TTC549 (cell line): ENCODE data around the gene CAPN12.

Experiments used
- FAIRE-seq: peaks from 2 replicates; lab custom pipeline; 2012; peaks lifted over from hg19 to GRCh38; lab: Jason Lieb, UNC

Gene CAPN12

DNA sequence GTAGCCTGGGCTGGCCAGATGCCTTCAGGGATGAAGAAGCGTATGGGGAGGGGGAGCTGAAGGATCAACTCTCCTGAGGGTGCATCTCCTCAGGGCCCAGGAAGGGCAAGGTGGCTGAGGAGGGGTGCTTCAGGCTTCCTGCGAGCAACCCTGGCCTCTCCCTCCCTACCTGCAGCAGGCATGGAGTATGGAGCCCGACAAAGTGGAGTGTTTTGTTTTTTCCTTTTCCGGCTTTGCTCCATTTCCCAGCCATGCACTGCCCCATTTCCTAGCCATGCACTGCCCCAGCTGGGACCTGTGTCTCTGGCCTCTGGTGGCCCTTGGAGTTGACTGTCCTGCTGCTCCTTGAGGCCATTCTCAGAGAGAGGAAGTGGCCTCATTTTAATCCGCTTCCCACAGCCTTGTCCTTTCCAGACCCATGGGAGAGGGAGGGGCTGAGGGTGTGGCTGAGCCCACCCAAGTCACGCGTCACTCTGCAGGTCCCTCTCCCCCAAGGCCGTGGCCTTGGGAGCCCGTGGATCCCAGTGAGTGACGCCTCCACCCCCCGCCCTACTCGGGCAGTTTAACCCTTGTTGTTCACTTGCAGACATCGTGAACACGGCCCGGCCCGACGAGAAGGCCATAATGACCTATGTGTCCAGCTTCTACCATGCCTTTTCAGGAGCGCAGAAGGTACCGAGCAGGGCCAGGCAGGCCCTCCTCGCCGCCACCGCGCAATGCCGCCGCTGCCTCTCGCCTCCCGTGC is 34.4 kb downstream of the CAPN12 start:
- FAIRE-seq, result no peak

DNA sequence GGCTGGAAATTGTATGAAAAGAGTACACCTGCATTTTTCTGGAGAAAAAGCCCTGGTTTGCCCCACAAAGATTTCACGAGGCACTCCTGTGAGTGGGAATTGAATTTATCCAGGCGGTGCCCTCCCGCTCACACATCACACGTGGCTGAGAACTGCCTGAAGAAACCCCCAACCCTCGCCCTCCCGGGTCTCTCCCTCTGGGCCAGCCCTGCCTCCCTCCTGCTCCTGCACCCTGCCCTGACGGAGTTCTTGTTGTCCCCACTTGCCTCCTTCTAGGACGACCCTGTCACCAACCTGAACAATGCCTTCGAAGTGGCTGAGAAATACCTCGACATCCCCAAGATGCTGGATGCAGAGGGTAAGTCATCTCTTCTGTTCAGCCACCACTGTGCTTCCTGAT is 35.2 kb downstream of the CAPN12 start:
- FAIRE-seq, result no peak

DNA sequence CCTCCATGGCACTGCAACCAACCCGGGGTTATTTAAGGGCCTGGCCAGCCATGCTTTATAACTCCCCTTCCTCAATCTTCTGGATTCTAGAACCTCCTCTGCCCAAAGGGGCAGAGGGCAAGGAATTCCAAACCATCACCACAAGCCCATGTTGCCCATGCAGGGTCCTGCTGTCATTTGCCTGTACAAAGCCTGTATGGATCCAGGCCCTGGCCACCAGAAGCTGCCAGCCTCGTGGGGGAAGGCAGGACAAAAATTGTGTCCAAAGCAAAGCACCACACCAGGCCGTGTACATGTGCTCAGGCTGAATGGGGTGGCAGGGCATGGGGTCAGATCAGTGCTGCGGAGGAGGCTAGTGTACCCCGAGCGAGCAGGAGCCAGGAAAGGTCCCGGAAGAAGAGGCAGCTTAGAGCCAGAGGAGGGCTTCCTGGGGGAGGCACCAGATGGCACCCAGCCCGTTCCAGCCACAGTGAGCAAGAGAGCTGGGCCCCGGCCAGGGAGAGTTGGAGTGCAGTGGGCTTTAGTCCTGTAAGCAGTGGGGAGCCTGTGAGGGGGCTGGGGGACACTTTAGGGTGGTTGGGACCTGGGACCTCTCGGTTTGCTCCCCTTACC is 35.8 kb downstream of the CAPN12 start:
- no peak for FAIRE-seq

DNA sequence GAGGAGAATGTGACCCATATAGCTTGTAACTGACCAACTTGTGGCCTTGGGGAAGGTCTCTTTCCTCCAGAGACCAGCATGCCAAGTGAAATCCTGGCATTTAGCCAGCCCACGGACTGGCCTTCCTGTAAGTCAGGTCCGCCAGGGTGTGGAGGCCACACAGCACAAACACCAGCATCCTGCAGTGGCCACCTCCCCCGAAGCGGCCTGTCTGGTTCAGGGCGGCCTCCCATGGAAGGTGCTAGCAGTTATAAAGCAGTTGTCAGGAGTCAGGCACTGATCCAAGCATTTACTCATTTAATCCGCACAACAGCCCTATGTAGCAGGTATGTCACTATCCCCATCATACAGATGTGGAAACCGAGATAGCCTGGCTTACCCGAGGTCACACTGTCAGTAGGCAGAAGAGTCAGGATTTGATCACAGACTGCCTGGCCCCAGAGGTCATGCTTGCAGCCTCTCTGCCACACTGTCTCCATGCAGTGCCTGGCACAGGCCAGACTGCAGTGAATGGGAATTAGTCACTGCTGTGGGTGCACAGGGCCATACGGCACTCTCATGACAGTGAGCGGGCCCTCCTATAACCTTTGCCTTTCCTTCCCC is 36.7 kb downstream of the CAPN12 start:
- no peak for FAIRE-seq

DNA sequence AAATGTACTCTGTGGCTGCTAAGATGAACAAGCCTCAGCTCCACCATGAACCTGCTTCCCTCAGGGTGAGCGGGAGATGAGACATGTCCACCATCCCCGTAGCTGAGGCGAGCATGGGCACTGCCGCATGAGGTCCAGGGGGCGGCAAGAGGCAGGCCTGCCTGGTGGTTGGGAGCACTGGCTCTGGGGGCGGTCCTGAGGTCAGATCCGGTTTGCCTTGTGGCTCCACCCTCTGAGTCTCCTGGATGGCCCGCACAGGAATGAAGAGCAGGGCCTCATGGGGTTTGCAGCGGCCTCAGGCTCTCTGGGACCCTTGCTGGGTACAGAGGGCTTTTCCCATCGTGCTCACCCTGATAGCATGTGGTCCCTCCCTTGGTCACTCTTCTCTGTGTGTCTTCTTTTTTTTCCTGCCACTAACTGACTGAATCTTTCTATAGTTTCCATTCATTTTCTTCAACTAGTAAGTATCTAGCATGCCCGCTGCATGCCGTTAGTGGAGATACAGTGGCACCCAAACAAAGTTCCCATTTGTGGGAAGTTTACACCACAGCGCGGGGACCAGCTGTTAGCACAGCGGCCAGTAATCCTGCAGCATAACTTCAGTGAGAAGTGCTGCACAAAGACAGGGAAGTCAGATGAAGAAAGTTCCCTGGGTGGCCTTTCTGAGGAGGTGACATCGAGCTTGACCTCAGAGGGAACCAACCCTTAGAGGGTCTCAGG is 37.3 kb downstream of the CAPN12 start:
- no peak for FAIRE-seq

DNA sequence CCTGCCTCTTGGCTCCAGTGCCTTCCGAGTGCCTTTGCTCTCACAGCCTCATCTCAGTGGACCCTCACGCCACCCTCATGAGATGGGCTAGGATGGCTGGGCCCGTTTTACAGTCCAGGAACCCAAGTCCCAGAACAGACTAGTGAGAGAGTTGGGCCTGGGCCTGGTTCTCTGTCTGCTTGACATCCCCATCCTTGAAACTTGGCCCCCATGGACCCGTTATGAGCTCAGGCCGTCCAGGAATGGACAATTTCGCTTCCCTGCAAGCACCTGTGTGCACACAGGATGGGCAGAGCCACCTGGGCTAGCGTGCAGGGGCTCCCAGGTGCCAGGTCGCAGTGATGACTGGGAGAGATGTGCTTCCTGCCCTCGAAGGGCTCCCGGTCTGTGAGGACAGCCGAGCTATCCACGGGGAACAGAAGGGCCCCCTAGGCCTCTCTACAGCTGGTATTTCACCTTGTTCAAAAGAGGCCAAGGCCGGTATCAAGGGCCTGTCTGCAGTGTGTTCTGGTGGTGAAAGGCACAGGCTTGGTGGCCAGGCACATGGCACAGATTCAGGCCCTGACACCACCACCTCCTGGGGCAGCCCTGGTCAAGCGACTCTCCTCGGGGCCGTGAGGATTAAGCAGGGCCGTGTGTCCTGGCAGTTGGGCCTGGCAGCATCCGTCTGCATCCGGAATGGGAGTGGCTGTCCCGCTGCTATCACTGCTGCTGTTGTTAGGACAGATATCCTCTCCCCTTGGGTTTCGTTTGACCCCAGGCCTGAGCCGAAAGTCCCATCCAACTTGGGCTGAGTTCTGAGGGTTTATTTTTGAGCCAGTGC is 38.9 kb downstream of the CAPN12 start:
- no peak for FAIRE-seq

DNA sequence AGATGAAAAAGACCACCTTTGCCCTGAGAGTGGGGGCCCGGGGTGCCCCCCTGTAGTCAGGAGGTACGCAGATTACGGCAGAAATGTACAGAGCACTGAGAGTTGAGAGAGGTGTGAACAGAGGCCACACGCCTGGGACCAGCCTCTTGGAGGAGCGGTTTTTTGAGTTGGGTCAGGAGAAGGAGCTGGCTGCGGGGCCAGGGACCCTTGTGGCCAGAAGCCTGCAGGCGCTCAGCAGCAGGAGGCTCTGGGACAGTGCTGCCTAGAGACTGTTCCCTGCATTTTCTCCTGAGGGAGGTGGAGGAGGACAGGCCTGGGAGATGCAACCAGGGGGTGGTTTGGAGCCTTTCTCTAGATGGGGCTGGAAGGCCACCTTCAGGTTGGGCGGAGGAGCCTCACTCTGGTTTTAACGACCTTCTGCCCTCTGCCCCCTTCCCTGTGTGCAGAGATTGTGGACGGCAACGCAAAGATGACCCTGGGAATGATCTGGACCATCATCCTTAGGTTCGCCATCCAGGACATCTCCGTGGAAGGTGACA is 39.7 kb downstream of the CAPN12 start:
- no peak for FAIRE-seq

DNA sequence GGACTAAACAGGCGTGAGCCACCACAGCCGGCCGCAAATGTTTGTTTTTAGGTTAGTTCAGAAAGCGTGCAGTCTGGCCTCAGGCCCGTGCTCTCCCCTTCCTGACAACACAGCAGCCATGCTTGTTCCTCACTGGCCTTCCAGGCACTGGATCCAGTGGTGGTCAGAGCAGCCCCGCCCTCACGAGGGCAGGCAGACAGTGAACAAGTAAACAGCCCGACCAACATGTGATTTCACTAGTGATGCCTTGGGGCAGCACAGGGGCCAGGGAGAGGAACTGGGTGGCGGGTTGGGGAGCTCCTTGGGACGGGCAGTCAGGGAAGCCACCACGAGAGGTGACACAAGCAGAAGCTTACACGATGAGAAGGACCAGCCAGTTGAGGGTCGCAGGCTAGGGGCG is 40.8 kb downstream of the CAPN12 start:
- FAIRE-seq, result no peak

DNA sequence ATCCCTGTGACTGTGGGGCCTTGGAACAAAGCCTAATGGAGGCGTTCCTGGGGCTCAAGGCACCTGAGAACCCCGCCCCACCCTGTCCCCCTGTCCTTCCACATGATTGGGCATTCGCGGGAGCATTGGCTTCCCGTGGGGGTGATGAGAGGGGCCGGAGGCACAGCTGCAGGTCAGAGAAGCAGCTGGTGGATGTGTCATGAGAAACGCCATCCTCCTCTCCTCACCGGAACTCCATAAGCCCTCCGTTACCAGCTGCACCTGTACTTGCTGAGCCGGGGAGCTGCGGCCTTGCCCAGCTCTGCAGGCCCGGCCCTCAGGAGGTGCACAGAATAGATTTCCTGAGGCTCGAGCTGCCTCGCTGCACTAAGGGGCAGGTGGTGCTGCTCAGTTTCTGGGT is 42.0 kb downstream of the CAPN12 start:
- FAIRE-seq, result no peak

DNA sequence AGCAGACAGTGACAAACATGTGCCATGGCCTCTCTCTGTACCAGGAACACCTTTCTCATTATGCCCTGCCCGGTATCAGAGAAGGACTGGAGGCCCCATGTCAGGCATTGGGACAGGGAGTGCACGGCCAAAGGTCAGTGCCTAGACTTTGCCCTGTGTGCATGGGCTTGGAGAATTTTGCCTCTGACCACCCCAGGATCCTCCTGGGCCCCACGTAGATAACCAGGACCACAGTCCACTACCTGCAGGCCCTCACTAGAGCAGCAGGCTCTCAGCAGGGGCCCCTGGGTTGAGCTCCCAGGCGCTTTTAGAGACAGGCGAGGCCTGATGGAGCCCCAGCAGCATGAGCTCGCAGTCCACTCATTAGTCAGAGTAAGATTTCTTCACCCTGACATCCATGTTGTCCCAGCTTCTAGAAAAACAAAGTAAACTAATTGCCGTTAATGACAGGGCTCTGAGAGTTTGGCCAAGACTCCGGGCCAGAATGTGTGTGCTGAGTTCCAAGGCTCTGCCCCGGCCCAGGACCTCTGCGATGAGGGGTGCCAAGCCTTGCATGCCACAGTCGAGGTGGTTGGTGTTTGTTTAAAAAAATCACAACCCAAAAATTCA is 42.7 kb downstream of the CAPN12 start:
- no peak for FAIRE-seq

DNA sequence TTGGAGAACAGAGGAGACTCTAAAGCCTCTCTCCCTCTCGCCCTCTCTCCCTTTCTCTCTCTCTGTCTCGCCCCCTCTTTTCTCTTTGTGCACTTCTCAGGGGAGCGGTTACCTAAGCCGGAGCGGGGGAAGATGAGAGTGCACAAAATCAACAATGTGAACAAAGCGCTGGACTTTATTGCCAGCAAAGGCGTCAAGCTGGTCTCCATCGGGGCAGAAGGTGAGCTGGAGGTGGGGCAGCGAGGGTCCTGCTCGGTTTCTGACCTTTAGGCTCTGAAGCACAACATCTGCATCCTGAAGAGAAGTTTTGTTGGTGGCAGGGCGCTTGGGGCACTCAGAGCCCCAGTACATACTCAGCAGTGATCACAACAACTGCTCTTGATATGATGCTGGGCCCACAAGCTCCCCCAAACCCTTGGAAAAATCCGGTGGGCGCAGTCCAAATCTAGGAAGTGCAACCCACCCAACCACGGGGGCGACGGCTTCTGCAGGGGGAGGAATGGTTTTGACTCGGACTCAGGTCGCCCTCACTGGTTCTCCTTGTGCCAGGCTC is 43.3 kb downstream of the CAPN12 start:
- FAIRE-seq, result no peak

DNA sequence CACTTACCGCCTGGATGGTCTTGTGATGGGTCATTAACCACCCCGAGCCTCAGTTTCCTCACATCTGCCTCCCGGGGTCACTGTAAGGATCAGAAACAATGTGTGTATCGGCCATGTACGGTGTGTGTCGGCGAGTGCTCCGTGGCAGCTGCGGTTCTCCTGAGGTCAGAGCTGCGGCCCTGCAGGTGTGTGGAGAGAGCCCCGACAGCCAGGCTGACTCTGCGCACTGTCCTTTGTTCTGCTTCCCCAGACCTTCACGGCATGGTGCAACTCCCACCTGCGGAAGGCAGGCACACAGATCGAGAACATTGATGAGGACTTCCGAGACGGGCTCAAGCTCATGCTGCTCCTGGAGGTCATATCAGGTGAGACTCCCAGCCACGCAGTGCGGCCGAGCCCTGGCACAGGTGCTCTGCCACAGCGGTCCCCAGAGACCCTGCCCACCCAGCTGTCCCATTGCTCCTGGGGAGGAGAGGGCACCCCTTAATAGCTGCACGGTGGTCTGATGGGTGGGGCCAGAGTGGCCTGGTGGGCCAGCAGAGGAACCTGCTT is 43.8 kb downstream of the CAPN12 start:
- FAIRE-seq, result no peak

DNA sequence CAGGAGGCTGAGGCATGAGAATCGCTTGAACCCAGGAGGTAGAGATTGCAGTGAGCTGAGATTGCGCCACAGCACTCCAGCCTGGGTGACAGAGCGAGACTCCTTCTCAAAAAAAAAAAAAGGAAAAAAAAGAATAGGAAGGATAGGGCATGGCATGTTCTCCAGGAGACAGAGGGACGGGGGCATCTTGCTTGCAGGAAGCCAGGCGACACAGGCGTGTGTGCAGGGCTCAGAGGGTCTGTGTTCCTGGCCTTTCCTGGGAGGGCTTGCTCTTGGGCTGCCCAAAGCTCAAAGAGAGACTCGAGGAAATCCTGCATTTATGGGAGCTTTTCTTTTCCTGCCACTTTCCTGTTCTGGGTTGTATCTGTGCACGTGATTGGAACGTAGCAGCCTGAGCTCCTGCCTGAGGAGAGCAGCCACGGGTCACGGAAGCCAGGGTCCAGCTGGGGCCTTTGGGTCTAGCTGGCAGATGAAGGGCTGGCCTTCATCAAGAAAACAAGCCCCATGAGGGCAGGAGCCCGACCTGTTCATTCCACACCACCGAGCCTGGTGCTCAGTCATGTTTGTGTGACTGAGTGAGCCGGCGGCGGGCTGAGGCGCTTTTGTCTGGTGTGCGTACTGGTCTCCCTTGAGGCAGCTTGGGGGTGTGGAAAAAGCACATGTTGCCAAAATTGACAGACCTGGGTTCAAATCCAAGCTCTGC is 44.5 kb downstream of the CAPN12 start:
- no peak for FAIRE-seq

DNA sequence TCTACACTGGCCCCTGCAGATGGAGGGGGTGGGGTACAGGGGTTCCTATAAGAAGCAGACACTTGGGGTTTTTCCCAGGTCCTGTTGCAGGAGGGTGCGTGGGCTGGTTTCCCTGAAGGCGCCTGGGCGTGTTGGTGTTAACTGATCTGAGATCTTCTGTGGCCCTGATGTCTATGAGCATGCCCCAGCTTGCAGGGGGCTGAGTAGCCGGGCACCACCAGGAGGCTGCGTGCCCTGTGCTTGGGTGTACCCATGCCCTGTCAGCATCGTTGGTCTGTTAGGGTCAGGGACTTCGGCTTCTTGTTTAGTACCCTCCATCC is 45.3 kb downstream of the CAPN12 start:
- no peak for FAIRE-seq

DNA sequence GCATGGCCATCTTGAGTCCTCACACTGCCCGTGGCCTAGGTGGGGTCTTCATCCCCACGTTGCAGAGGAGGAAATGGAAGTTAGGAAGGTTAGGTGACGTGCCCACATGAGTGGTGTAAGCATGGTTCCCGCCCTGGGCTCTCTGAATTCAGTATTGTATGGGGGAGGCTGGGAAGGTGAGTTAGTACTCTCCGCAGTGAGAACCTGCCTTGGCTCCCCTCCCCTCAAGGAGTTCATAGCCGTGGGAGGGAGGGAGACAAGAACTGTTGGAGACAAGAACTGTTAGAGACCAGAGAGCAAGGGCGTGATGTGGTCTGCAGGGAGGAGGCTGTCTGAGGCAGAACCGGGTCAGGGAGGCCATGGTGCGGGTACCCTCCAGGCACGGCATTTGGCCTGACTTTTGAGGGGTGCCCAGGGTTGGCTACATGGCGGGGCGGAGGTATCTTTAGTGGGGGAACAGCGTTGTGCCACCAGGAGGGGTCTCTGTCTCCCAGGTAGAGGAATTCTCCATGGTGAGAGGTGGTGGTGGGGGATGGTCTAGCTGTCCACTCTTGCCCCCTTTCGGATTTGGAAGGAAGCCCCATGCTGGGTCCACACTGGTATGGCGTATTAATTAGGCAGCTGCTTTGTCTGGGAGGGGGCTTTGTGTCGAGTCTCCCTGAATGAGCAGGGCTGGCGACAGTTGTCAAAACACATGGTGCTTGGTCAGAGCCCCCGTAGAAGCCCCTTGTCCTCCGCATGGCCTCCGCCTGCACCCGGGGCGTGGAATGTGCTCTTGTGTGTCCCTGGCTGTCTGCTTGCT is 45.8 kb downstream of the CAPN12 start:
- no peak for FAIRE-seq

DNA sequence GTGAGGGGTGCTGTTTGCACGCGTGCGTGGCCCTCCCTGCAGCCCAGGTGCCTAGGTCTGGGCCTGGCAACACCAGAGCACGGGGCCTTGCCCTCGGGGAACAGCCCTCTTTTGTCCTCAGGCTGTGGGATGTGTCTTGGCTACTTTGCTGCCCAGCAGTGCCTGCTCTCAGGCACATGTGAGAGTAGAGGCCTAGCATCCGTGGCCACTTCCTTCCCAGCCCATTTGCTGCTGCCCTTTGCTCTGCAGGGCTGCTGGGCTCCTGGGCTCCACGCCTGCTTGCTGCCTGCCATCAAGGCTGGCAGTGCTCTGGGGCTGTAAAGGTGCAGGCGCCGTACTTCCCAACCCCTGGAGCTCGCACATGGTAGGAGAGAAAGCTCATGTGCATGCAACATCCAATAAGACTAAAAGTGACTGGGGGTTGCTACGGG is 46.6 kb downstream of the CAPN12 start:
- no peak for FAIRE-seq

DNA sequence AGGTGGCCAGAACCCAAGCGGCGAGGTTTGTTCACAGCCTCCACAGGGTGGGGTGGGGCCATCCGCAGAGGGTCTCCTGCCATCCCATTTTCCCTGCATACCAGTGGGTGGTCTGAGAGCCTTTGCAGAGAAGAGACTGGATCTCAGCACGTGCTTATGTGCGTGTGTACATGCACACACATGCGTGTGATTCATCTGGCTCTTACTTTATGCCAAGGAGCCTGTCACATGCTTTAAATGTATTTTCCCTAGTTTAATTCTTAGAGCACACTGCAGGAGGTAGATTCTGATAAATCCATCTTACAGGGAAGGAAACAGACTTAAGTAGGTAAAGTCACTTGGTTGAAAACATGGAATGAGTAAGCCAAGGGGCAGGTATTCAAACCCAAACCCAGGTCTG is 47.1 kb downstream of the CAPN12 start:
- no peak for FAIRE-seq

DNA sequence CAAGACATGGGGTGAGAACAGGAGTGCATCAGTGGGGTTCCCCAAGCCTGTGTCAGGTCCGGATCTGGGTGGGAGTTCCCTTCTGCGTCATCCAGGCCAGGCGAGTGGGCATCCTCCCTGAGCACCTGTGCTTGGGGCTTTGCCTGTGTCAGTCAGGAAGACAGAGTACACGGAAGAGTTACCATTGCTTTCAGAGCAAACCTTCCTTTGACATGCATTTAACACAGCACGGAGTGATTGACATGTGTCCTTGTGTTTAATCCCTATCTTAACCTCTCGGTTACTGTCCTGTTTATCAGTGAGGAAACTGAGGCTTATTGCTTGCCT is 47.6 kb downstream of the CAPN12 start:
- FAIRE-seq, result no peak

DNA sequence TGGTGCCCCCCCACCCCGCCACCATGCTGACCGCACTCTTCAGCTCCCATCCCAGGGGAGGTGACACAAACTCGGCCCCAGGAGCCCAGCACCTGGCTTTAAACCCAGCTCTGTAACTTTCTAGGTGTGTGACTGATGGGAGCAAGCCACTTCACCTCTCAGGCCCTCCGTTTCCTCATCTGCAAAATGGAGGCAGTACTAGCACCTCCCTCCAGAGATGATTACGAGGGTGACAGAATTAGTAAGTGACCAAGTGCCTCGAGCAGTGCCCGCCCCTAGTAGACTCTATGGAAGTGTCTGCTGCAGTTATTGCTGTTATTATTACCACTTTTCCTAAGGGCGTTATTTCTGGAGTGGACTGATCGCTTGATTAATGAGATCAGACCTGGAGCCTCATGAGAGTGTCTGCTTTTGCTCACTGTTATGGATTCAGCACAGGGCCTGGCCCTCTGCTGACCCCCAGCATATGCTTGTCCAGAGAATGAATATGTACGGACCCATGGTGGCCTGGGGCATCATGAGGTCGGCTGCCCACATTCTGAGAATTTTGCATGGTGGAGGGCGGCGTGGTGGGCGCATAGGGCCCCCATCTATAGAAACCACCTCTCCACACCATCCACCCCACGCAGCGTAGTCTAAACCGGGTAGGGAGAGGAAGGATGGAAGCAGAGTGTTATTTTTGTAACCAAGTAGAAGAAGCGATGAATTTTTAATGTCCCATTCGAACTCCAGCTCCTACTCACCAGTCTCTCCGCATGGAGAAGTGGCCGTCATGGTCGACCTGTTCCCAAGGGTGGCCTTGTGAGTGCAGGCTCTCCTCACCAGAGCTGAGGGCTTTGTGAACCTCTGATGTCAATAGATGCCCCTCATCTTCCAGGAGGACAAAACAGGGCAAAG is 48.2 kb downstream of the CAPN12 start:
- FAIRE-seq, result no peak
